ENCODE results near the gene ABCD4.
"Not testable (repeated sequence)": the region's sequence is repeated elsewhere in the genome, so short reads cannot be mapped to it uniquely, and the experiment has no call there.

ABCD4 gene

DNA sequence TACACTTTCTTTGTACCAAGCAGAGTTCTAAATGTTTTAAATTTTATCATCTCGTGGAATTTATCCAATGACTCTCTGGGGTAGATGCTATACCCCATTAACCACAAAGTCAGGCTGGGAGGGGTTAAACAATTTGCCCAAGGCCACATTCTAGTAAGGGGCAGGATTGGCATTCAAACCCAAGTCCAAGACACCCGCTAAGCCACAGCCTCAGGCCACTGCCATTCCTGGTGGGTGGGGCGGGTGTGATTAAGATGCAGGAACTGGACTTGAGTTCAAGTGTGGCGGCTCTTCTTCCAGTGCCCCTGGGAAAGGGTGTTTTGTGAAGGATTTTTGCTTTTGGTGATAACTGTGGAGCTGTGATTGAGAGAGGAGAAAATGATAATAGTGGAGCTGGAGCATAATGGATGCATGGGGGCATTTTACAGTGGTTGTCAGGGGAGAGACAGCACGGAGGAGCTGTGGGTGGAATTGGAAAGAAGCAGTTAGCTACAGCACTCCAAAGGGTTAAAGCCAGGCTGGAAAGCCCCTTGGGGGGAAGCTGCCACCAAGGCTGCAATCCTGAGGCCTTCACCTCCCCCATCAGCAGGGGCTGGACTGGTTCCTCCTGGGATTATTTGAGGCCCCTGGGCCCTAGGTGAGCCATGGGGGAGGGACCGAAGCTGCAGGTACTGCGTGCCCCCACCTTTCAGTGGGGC, 44.5 kb upstream of the ABCD4 start:
- H3K27ac ChIP-seq, result no peak overlapping the region
- TF ChIP-seq, protein P1, sequence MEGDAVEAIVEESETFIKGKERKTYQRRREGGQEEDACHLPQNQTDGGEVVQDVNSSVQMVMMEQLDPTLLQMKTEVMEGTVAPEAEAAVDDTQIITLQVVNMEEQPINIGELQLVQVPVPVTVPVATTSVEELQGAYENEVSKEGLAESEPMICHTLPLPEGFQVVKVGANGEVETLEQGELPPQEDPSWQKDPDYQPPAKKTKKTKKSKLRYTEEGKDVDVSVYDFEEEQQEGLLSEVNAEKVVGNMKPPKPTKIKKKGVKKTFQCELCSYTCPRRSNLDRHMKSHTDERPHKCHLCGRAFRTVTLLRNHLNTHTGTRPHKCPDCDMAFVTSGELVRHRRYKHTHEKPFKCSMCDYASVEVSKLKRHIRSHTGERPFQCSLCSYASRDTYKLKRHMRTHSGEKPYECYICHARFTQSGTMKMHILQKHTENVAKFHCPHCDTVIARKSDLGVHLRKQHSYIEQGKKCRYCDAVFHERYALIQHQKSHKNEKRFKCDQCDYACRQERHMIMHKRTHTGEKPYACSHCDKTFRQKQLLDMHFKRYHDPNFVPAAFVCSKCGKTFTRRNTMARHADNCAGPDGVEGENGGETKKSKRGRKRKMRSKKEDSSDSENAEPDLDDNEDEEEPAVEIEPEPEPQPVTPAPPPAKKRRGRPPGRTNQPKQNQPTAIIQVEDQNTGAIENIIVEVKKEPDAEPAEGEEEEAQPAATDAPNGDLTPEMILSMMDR (conservative IDR thresholded peaks at IDR 0.05), result no peak

- TF ChIP-seq, protein P1 (conservative IDR thresholded peaks at IDR 0.05), result no peak
Measured at GRCh38 chr14:74346341-74346740, 43.6 kb upstream of the ABCD4 start.

DNA sequence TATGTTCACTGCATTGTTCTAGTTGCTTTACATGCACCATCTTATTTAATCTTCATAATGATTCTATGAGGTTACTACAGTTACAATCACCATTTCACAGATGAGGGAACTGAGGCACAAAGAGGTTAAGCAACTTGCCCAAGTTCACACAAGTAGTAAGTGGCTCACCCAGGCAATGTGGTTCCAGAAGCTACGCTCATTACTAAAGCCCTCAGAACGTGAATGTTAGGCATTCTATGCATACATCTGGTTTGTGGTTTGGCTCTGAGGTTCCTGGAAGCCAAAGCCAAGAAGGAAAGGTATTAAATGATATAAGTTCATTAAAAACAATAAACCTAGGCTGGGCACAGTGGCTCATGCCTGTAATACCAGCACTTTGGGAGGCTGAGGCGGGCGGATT, 31.2 kb upstream of the ABCD4 start:
- TF ChIP-seq, protein P1 (conservative IDR thresholded peaks at IDR 0.05), result no peak
- H3K27ac ChIP-seq, result no peak overlapping the region

More at GRCh38 chr14:74346341-74346740, 43.6 kb upstream of the ABCD4 start:
- no peak overlapping the region for H3K27ac ChIP-seq

DNA sequence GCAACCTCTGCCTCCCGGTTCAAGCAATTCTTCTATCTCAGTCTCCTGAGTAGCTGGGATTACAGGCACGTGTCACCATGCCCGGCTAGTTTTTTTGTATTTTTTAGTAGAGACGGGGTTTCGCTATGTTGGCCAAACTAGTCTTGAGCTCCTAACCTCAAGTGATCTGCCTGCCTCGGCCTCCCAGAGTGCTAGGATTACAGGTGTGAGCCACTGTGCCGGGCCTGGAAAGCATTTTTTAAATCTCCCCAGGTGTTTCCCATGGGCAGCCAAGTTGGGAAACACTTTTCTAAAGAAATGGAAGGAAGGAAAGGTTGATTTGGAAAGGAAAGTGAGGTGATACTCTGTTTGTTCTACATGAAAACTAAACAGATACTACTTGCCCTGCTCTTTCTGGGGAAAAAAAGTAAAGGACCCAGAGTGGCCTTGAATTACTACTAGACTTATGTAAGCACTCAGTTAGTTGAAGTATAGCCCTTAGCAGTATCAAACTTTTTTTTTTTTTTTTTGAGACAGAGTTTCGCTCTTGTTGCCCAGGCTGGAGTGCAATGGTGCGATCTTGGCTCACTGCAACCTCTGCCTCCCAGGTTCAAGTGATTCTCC, 27.3 kb upstream of the ABCD4 start:
- not testable (repeated sequence) for H3K27ac ChIP-seq

DNA sequence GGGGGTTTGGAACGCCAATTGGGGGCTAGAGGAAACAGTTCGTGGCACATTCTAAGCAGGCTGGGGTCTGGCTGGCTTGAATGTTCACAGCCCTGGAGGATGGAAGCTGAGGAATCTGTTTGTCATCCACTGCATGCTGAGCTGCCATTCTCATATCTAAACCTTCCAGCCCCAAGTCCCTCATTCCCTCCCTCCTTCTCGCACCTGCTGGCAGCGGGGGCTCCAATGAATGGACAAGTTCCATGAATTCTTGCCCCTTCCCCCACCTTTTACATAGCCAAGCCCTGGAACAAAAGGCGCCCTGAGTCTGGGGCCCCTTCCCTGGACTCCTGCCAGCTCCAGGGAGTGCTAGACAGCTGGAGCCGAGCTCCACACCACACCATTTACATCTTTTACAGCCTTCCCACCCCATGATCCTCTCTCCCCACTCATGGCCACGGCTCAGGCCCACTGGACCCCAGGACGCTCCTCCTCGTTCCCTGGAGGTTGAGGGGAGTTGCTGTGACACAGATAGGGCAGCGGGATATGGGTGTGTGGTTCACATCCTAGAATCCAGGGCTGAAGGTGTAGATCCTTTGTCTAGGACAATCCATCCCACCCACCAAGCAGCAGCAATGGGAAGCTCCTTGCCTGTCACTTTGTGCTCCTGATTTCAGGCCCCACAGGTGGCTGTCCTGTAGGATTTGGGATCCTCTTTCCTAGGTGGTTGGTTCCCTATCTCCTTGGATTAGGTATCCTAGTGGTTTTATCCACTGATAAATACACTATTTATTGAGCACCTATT, 23.8 kb upstream of the ABCD4 start:
- TF ChIP-seq, protein P1 (conservative IDR thresholded peaks at IDR 0.05), result no peak
- H3K27ac ChIP-seq, result no peak overlapping the region

DNA sequence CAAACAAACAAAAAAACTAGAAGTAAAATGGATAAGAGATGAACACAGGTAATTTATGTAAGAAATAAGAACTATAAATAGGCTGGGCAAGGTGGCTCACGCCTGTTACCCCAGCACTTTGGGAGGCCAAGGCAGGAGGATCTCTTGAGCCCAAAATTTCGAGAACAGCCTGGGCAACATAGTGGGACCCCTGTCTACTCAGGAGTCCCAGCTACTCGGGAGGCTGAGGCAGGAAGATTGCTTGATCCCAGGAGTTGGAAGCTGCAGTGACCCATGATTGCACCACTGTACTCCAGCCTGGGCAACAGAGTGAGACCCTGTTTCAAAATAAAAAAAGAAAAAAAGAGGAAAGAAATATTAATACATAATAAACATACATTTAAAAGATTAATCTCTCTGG, 22.7 kb upstream of the ABCD4 start:
- no peak overlapping the region for H3K27ac ChIP-seq
- TF ChIP-seq, protein P1 (conservative IDR thresholded peaks at IDR 0.05), result no peak

DNA sequence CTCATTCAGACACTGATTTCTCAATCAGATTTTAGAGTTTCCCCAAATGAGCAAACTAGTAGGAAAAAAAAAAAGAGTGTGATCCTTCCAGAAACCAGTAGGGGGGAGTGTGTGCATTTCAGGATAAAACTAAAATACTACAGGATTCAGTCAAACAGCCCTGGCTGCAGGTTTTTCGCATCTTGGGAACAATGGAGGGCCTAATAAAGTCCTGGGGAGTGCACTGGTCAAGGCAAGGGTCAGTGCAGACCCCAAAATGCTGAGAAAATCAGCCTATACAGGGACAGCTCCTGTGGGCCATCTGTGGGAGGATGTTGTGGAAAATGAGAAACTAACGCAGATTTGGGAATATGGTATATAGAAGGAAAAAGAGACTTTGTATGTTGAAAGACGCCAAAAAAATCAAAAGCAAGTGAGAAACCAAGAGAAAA, 22.2 kb upstream of the ABCD4 start:
- no peak overlapping the region for H3K27ac ChIP-seq
- TF ChIP-seq, protein P1 (conservative IDR thresholded peaks at IDR 0.05), result peak; percentile 82
